ENCODE results near the gene GID4.

Gene GID4

GRCh38 chr17:18102640-18103039, 63.4 kb downstream of the GID4 start:
- no peak for DNase-seq (ENCODE audit: low spot score)

DNA sequence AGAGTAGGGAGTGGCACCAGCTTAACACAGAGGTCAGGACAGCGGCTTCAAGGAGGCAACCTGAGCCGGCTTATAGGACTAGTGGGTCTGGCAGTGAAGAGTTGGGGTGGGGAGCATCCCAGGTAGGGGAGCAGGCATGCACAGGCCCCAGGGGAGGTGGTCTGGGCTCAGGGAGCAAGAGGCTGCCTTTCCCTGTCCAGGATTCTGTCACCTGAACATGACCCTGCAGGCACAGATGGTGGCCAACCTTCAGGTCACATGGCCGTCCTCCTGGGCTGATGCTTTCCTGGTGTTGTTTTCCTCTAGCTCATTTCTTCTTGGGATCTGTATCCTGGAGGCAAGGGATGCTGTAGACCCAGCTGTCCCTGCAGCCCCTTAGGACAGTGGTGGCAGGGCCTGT, 65.8 kb downstream of the GID4 start:
- no peak for DNase-seq (ENCODE audit: low spot score)

DNA sequence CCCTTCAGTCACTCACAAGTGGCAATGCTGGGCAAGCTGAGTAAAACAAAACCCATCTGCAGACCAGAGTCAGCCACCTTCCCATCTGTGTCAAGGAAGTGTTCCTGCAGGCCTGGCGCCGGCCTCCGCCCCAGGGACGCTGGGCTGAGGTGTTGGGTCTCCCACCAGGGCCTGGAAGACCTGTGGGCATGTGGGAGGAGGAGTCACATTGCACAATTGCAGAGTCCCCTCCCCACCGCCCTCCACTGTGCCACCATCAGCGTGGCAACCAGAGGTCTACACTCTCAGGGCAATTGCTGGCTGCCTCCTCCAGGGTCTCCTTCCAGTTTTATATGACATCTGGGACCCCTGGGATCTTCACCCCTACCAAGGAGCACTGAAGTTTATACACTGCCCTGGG, 66.4 kb downstream of the GID4 start:
- no peak for DNase-seq (ENCODE audit: low spot score)

- DNase-seq (ENCODE audit: low spot score), result no peak
Measured at GRCh38 chr17:18106211-18106610, 67.0 kb downstream of the GID4 start.

DNA sequence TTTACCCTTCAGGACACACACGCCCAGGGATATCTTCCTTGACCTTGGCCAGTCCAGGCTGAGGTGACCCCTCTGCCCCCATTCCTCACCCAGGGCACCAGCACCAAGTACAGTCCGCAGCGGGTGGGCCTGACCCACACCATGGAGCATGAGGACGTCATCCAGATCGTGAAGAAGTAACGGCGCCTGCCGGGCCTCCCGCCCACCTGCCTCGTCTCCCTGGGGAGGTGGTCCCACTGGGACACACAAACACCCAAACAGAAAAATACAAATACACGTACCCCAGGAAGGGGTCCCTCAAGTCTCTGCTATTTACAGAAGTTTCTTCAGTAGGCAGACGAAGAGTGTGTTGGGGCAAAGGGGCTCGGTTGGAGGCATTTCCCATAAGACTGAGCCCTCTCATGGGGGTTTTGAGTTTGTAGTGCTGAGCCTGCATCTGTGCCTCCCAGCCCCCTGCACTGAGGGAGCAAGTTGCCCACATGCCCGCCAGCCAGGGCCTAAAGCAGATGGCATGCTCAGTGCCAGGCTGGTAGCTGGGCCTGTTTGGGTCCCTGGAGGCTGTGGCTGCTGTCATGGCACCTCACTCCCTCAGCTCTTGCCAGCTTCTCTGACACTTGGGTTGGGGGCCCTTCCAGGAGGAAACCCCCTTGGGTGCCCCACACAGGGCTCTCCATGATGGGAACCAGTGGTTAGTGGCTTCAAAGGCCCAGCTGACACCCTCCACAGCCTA, 68.0 kb downstream of the GID4 start:
- no peak for DNase-seq (ENCODE audit: low spot score)

- no peak for DNase-seq (ENCODE audit: low spot score)
Measured at GRCh38 chr17:18107971-18108370, 68.8 kb downstream of the GID4 start.

GRCh38 chr17:18108401-18109312, 69.4 kb downstream of the GID4 start, which contains the start of gene MYO15A:
TSS of gene MYO15A (plus strand) at chr17:18108756. CDS start at chr17:18118801, 10,045 bp downstream.
- no peak for DNase-seq (ENCODE audit: low spot score)

DNA sequence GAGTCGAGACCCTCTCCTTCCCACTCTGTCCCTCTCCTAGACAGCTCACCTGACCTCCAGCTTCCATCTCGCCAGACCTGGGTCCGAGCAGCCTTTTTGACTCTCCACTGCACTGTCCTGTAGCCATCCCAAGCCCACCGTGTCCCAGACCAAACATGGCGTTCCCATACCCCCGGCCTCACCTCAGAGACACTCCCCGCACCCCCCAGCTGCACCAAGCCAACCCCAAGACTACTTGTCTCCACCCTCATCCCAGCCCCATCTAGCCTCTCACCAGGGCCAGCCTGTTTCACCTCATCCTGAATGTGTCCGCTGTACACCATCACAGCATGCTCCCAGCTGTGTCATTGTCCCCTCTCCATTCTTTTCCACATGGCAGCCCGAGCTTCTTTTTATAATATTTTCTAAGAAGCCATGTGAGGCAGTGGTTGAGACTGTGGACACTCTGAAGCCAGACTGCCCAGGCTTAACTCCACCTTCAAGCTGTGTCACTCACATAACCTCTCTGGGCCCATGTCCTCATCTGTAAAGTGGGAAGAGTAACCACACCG, 70.8 kb downstream of the GID4 start:
- DNase-seq (ENCODE audit: low spot score), result no peak

- no peak for DNase-seq (ENCODE audit: low spot score)
Measured at GRCh38 chr17:18110636-18111145, 71.5 kb downstream of the GID4 start.

GRCh38 chr17:18111330-18111971, 72.2 kb downstream of the GID4 start:
- DNase-seq (ENCODE audit: low spot score), result no peak

DNA sequence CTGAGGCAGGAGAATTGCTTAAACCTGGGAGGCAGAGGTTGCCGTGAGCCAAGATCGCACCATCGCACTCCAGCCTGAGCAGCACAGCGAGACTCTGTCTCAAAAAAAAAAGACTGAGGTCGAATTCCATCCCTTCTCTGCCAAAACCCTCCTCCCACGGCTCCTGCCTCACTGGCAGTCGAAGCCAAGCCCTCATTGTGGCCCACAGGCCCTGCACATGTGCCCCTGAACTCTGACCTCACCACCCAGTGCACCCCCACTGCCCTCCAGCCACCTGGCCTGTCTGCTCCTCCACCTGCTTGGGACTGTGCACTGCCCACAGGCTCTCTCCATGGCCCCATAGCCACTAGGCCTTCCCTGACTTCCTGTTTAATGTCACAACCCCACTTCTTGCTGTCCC, 76.3 kb downstream of the GID4 start:
- no peak for DNase-seq (ENCODE audit: low spot score)

DNA sequence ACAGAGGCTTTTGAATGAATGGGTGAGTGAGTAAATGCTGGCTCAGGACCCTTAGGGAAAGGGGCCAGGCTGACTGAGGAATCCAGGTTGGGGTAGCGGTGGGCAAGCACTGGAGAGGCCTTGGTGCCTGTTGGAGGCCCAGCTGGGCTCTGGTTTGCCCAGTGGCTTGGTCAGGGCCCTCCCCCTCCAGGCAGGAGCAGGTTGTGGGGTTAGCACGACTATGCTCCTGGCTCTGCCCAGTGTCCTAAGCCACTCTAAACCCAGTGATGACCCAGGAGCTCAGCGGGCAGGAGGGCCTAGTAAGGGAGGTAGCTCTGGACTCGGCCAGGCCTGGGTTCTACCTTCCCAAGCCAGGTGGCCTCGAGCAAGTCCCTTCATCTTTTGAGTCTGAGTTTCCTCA, 76.9 kb downstream of the GID4 start:
- DNase-seq (ENCODE audit: low spot score), result no peak

- DNase-seq (ENCODE audit: low spot score), result no peak
Measured at GRCh38 chr17:18117533-18117932, 78.3 kb downstream of the GID4 start.
